Tibial nerve (tissue), 4 donors: ENCODE results near the gene NR3C1. TPM values are rescaled to one million over a fixed set of nuclear protein-coding genes. Genes with fewer than 3 reads are reported as not detected.

ENCODE experiments used
- DNase-seq, 2 donors: peaks; one replicate each; pipeline ENCODE4 v3.0.0-alpha.2; 2019; ENCODE audit warnings: low spot score in 2 of 2
- H3K27ac ChIP-seq, 4 donors: fragments of 200-600 bp; sonication (generic) in 3 of 4; one replicate each; pipeline ENCODE4 v1.5.1; 2017 to 2019; ENCODE audit warnings: mild to moderate bottlenecking in 1 of 4
- H3K27me3 ChIP-seq, 2 donors: fragments of 200-600 bp; sonication (generic) in 1 of 2; one replicate each; pipeline versions ENCODE4 v1.5.1 to v1.6.0; 2017 to 2019
- H3K36me3 ChIP-seq, 3 donors: fragments of 200-600 bp; sonication (generic); one replicate each; pipeline ENCODE4 v1.5.1; 2018 to 2019
- H3K4me1 ChIP-seq, 4 donors: fragments of 200-600 bp; sonication (generic) in 3 of 4; one replicate each; pipeline ENCODE4 v1.5.1; 2017 to 2019
- H3K4me3 ChIP-seq, 4 donors: fragments of 200-600 bp; sonication (generic) in 3 of 4; one replicate each; pipeline ENCODE4 v1.5.1; 2017 to 2019; ENCODE audit warnings: mild to moderate bottlenecking in 1 of 4, moderate library complexity in 1 of 4
- H3K9me3 ChIP-seq, 4 donors: fragments of 200-600 bp; sonication (generic) in 3 of 4; one replicate each; pipeline ENCODE4 v1.5.1; 2017 to 2019
- CTCF ChIP-seq, 5 experiments: fragments of 200-600 bp in 3 of 5; fragments of 450-650 bp in 2 of 5; sonication (generic) in 3 of 5; IDR thresholded peaks; one replicate each; pipeline ENCODE4 v1.5.1; 2016 to 2019; ENCODE audit warnings: antibody characterized with exemption in 5 of 5, mild to moderate bottlenecking in 3 of 5, moderate library complexity in 2 of 5
- EP300 ChIP-seq, 2 donors: sonication (generic); formaldehyde crosslinking; IDR thresholded peaks; one replicate each; pipeline ENCODE4 v1.6.1; 2017; ENCODE audit warnings: antibody characterized with exemption in 2 of 2, mild to moderate bottlenecking in 1 of 2
- POLR2A ChIP-seq, 2 donors: fragments of 450-650 bp; IDR thresholded peaks; one replicate each; pipeline ENCODE4 v1.6.1; 2017; ENCODE audit warnings: antibody characterized with exemption in 2 of 2, mild to moderate bottlenecking in 2 of 2, moderate library complexity in 2 of 2
- WGBS, 2 donors: methylation state at CpG; one replicate each; pipeline ENCODE4 v1.1.5; 2018; 5-methylcytosine and 5-hydroxymethylcytosine counted together
- total RNA-seq, 4 donors: library from RNA; depleted of rRNA; stranded (reverse); fragments of >200 nt; gene quantifications; one replicate each; pipeline ENCODE4 v1.1.0, GENCODE V29; 2016

Gene NR3C1
- total RNA-seq, 4 donors from 2014 or later: 47.1 to 86.2 (median 75.8) TPM

- peaks cover 0 to 12% (median 2%) of the 10 kb centered on the region in 4 donors for H3K4me1 ChIP-seq
- WGBS, 2 donors: 94 to 95% methylated on average over 2 of the region's 2 CpGs
- TF ChIP-seq POLR2A (IDR thresholded peaks at IDR 0.05) (no peak), CTCF (IDR thresholded peaks at IDR 0.05) (no peak), EP300 (IDR thresholded peaks at IDR 0.05) (no peak)
- no peak overlapping the region for H3K4me3 ChIP-seq
- no peak for DNase-seq
- no peaks in the 10 kb centered on the region for H3K36me3 ChIP-seq
- no peak overlapping the region for H3K27ac ChIP-seq
- H3K27me3 ChIP-seq: no peaks in the 10 kb centered on the region
- H3K9me3 ChIP-seq: no peaks in the 10 kb centered on the region
These were observed 153.6 kb downstream of the NR3C1 start for GRCh38 chr5:143249851-143250250.

GRCh38 chr5:143248822-143249579 lies 154.5 kb downstream of the NR3C1 start:
- 84 to 85% methylated on average over 3 of the region's 3 CpGs for WGBS, 2 donors
- Histone ChIP-seq H3K36me3 (no peaks in the 10 kb centered on the region), H3K4me3 (no peak overlapping the region), H3K27me3 (no peaks in the 10 kb centered on the region), H3K27ac (peak overlapping the region in 1 of 4 donors; percentile 1), H3K9me3 (no peaks in the 10 kb centered on the region), H3K4me1 (peaks cover 0 to 20% (median 4%) of the 10 kb centered on the region in 4 donors)
- TF ChIP-seq EP300 (IDR thresholded peaks at IDR 0.05) (no peak), POLR2A (IDR thresholded peaks at IDR 0.05) (no peak), CTCF (IDR thresholded peaks at IDR 0.05) (no peak)
- DNase-seq: no peak

- TF ChIP-seq CTCF (IDR thresholded peaks at IDR 0.05): no peak
- no peak for TF ChIP-seq POLR2A (IDR thresholded peaks at IDR 0.05)
- TF ChIP-seq EP300 (IDR thresholded peaks at IDR 0.05): no peak
- H3K4me1 ChIP-seq: peaks cover 0 to 26% (median 6%) of the 10 kb centered on the region in 4 donors
- no peak for DNase-seq
- H3K9me3 ChIP-seq: no peaks in the 10 kb centered on the region
- no peaks in the 10 kb centered on the region for H3K27me3 ChIP-seq
- no peak overlapping the region for H3K27ac ChIP-seq
- no peaks in the 10 kb centered on the region for H3K36me3 ChIP-seq
- no peak overlapping the region for H3K4me3 ChIP-seq
- WGBS, 2 donors: 75 to 79% methylated on average over 3 of the region's 3 CpGs
These were observed 155.1 kb downstream of the NR3C1 start for GRCh38 chr5:143248391-143248790.

GRCh38 chr5:143247134-143247815 lies 156.2 kb downstream of the NR3C1 start:
- no peak for DNase-seq
- WGBS, 2 donors: 96 to 100% methylated on average over 1 of the region's 1 CpG
- Histone ChIP-seq H3K4me3 (no peak overlapping the region), H3K4me1 (peaks cover 0 to 34% (median 6%) of the 10 kb centered on the region in 4 donors), H3K27me3 (no peaks in the 10 kb centered on the region), H3K36me3 (no peaks in the 10 kb centered on the region), H3K27ac (no peak overlapping the region), H3K9me3 (no peaks in the 10 kb centered on the region)
- TF ChIP-seq POLR2A (IDR thresholded peaks at IDR 0.05) (no peak), CTCF (IDR thresholded peaks at IDR 0.05) (no peak), EP300 (IDR thresholded peaks at IDR 0.05) (no peak)

GRCh38 chr5:143245929-143246561 lies 157.4 kb downstream of the NR3C1 start:
- Histone ChIP-seq H3K9me3 (no peaks in the 10 kb centered on the region), H3K27ac (no peak overlapping the region), H3K36me3 (no peaks in the 10 kb centered on the region), H3K4me3 (no peak overlapping the region), H3K4me1 (peaks cover 0 to 34% (median 6%) of the 10 kb centered on the region in 4 donors), H3K27me3 (no peaks in the 10 kb centered on the region)
- DNase-seq: no peak
- no peak for TF ChIP-seq EP300 (IDR thresholded peaks at IDR 0.05)
- no peak for TF ChIP-seq CTCF (IDR thresholded peaks at IDR 0.05)
- no peak for TF ChIP-seq POLR2A (IDR thresholded peaks at IDR 0.05)
- WGBS, 2 donors: 91 to 92% methylated on average over 11 of the region's 11 CpGs
